ENCODE results near the gene GRID1. TPM values are rescaled to one million over a fixed set of nuclear protein-coding genes. Genes with fewer than 3 reads are reported as not detected.

GRID1 gene
- total RNA-seq, 1 experiment from 2014 or later = 5.6 TPM

DNA sequence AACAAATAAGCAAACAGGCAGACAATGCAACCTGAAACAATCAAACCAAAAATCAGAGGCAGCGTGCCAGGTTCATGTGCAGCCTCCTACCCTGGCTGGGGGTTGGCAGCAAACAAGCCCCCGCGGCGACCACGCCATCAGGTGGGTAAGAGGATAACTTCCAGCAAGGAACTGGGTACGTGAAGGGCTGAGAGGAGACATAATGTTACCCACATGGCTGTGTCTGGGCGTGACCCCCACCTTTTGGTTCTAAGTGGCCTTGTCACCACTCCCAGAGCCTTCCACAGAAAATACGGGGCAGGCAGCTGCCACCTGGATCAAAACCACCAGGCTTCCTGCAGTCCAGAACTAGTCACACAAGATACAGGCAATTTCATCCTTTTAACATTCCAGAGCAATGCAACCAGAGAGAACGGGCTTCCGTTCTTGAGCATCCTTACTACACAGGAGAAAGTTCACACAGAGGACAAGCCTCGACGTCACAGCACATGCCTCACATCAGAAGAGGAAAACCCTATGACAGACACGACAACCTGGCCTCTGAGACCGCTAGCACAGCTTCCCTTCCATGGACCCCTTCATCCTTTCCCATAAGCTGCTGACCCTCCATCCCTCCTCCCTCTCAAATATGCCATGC lies 171.0 kb downstream of the GRID1 start:
- TF ChIP-seq YY1 (IDR thresholded peaks at IDR 0.05; ENCODE audit: extremely low read depth, insufficient replicate concordance, low read depth, low read length) (no peak), CBX3 (IDR thresholded peaks at IDR 0.05; ENCODE audit: low read depth) (no peak), CEBPB (IDR thresholded peaks at IDR 0.05; ENCODE audit: low read depth) (no peak), JUND (IDR thresholded peaks at IDR 0.05) (no peak), SRF (IDR thresholded peaks at IDR 0.05; ENCODE audit: low read depth) (no peak), SP1 (IDR thresholded peaks at IDR 0.05; ENCODE audit: low read depth) (no peak), POLR2AphosphoS5 (IDR thresholded peaks at IDR 0.05; ENCODE audit: low read depth, low read length) (no peak), EZH2phosphoT487 (IDR thresholded peaks at IDR 0.05; ENCODE audit: borderline replicate concordance) (no peak), RAD21 (IDR thresholded peaks at IDR 0.05; ENCODE audit: low read depth) (no peak), ZFX (IDR thresholded peaks at IDR 0.05) (no peak), EZH2 (IDR thresholded peaks at IDR 0.05) (no peak), EGR1 (IDR thresholded peaks at IDR 0.05; ENCODE audit: low read depth) (no peak), POLR2A (IDR thresholded peaks at IDR 0.05; ENCODE audit: borderline replicate concordance, extremely low read depth, insufficient read depth, insufficient read length) (no peak), ZNF274 (IDR thresholded peaks at IDR 0.05; ENCODE audit: low read depth, low read length) (no peak), SIN3A (IDR thresholded peaks at IDR 0.05; ENCODE audit: low read depth) (no peak), ELF1 (IDR thresholded peaks at IDR 0.05; ENCODE audit: borderline replicate concordance, low read depth) (no peak)
- TF ChIP-seq, protein P1, sequence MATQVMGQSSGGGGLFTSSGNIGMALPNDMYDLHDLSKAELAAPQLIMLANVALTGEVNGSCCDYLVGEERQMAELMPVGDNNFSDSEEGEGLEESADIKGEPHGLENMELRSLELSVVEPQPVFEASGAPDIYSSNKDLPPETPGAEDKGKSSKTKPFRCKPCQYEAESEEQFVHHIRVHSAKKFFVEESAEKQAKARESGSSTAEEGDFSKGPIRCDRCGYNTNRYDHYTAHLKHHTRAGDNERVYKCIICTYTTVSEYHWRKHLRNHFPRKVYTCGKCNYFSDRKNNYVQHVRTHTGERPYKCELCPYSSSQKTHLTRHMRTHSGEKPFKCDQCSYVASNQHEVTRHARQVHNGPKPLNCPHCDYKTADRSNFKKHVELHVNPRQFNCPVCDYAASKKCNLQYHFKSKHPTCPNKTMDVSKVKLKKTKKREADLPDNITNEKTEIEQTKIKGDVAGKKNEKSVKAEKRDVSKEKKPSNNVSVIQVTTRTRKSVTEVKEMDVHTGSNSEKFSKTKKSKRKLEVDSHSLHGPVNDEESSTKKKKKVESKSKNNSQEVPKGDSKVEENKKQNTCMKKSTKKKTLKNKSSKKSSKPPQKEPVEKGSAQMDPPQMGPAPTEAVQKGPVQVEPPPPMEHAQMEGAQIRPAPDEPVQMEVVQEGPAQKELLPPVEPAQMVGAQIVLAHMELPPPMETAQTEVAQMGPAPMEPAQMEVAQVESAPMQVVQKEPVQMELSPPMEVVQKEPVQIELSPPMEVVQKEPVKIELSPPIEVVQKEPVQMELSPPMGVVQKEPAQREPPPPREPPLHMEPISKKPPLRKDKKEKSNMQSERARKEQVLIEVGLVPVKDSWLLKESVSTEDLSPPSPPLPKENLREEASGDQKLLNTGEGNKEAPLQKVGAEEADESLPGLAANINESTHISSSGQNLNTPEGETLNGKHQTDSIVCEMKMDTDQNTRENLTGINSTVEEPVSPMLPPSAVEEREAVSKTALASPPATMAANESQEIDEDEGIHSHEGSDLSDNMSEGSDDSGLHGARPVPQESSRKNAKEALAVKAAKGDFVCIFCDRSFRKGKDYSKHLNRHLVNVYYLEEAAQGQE (IDR thresholded peaks at IDR 0.05; ENCODE audit: low read depth) = no peak
- TF ChIP-seq, protein P2, sequence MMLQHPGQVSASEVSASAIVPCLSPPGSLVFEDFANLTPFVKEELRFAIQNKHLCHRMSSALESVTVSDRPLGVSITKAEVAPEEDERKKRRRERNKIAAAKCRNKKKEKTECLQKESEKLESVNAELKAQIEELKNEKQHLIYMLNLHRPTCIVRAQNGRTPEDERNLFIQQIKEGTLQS (IDR thresholded peaks at IDR 0.05) = no peak
- TF ChIP-seq, protein P3, sequence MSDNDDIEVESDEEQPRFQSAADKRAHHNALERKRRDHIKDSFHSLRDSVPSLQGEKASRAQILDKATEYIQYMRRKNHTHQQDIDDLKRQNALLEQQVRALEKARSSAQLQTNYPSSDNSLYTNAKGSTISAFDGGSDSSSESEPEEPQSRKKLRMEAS (IDR thresholded peaks at IDR 0.05) = no peak
- TF ChIP-seq, protein P4, sequence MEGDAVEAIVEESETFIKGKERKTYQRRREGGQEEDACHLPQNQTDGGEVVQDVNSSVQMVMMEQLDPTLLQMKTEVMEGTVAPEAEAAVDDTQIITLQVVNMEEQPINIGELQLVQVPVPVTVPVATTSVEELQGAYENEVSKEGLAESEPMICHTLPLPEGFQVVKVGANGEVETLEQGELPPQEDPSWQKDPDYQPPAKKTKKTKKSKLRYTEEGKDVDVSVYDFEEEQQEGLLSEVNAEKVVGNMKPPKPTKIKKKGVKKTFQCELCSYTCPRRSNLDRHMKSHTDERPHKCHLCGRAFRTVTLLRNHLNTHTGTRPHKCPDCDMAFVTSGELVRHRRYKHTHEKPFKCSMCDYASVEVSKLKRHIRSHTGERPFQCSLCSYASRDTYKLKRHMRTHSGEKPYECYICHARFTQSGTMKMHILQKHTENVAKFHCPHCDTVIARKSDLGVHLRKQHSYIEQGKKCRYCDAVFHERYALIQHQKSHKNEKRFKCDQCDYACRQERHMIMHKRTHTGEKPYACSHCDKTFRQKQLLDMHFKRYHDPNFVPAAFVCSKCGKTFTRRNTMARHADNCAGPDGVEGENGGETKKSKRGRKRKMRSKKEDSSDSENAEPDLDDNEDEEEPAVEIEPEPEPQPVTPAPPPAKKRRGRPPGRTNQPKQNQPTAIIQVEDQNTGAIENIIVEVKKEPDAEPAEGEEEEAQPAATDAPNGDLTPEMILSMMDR (IDR thresholded peaks at IDR 0.05 in 2 of 3, conservative IDR thresholded peaks at IDR 0.05 in 1 of 3; ENCODE audit: borderline replicate concordance in 1 of 3, insufficient read depth in 1 of 3, low read depth in 2 of 3, low read length in 2 of 3) = no peak
- no peaks in the 10 kb centered on the region for H3K79me2 ChIP-seq (ENCODE audit: insufficient read depth, low read length)
- 0 out of 4 replicates have a peak, but pooled peaks cover 0 to 3% of the 10 kb centered on the region in 2 experiments for H3K4me1 ChIP-seq (ENCODE audit: control insufficient read depth in 1 of 2, insufficient read depth in 2 of 2, low read length in 2 of 2)
- H3K9ac ChIP-seq (ENCODE audit: low read length) = no peak overlapping the region
- ATAC-seq (no peak), DNase-seq (ENCODE audit: low read depth, low spot score) (no peak)
- no peak overlapping the region for H3K4me3 ChIP-seq (replicated peaks in 1 of 2; ENCODE audit: low read depth in 1 of 2, low read length in 2 of 2)
- ChIA-PET POLR2A (no interaction called here), CTCF (no interaction called here), RAD21 (ENCODE audit: low non-redundant PET in 1 of 2, low total read pairs in 2 of 2, uncharacterized antibody in 2 of 2, unreplicated experiment in 2 of 2) (no interaction called here)
- H3K9me3 ChIP-seq (ENCODE audit: control insufficient read depth in 1 of 2, insufficient read depth in 1 of 2, low read depth in 1 of 2, low read length in 2 of 2) = no peaks in the 10 kb centered on the region
- no peaks in the 10 kb centered on the region for H3K9me2 ChIP-seq (ENCODE audit: insufficient read depth)
- intact Hi-C loops (cut with micrococcal nuclease) = no loop called here
- BruUV-seq (replicated peaks) = no TSS peak
- H2AFZ ChIP-seq (ENCODE audit: low read depth, low read length, poor library complexity, severe bottlenecking) = no peak overlapping the region
- H3K27ac ChIP-seq (ENCODE audit: low read depth, low read length) = no peak overlapping the region
- no peaks in the 10 kb centered on the region for H4K20me1 ChIP-seq (ENCODE audit: insufficient read depth)
- H3K36me3 ChIP-seq (ENCODE audit: control insufficient read depth in 1 of 2, insufficient read depth in 2 of 2, low read length in 2 of 2) = no peaks in the 10 kb centered on the region
- no peaks in the 10 kb centered on the region for H3K27me3 ChIP-seq (ENCODE audit: insufficient read depth, low read length)
- H3K4me2 ChIP-seq (ENCODE audit: low read length) = no peak overlapping the region

Data from HCT116 (cell line).